ENCODE data around the gene HOXB8. TPM values are rescaled to one million over a fixed set of nuclear protein-coding genes. Genes with fewer than 3 reads are reported as not detected.

The HOXB8 gene
- total and polyA plus RNA-seq, 10 of the 15 experiments (the other 5 are each of a cell fraction or from before 2014, with no cell fraction given) = 0.21 TPM; not detected in 9

DNA sequence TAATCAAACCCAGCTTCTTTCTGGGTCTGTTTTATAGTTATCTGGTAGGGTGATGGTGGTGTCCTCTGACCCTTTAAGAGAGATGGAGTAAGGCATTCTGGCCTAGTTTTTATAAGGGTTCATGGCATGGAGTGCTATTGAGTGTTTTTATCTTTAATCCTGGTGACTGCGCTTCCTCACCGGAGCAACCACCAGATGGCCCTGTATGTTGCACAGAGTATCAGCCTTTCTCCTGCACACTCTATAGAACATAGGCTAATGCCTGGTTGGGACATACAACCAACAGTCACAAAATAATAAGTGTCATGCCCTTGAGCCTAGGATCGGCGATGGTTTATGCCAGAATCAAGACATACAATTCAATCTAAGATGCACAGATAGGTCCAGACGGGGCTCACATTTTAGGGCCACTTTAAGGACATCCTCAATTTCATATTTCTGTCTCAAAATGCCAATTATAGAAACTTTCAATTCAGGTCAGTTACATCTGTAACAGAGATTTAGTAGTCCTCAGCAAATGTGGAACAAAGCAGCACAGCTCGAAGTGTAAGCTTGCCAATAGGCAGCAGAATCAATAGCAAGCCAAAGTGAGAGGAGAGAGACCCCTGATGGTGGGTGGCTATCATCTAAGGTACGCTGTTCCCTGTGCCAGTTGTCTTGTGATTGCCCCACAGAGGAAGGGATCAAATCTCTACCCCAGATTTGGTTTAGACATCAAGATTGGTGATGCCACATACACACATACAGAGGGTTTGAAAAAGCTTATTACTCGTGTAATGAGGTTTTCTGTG is 48.2 kb upstream of the HOXB8 start:
- DNase-seq (ENCODE audit: low read depth, low spot score) (no peak), FAIRE-seq (no peak), ATAC-seq (no peak)
- in situ Hi-C loops (cut with MboI) (no loop called here), intact Hi-C loops (cut with micrococcal nuclease; ENCODE audit: unreplicated experiment) (no loop called here)
- Histone ChIP-seq H3K27me3 (replicated peaks in 1 of 2; ENCODE audit: control insufficient read depth in 2 of 2, insufficient read depth in 2 of 2, low read length in 1 of 2) (no peaks in the 10 kb centered on the region), H3K4me1 (ENCODE audit: control insufficient read depth, insufficient read depth, low read length) (no peaks in the 10 kb centered on the region), H3K9me3 (replicated peaks; ENCODE audit: control insufficient read depth, insufficient read depth, low read length) (no peaks in the 10 kb centered on the region; the same call in 2 of the 3 replicates), H3K4me2 (ENCODE audit: control insufficient read depth, insufficient read depth) (no peak overlapping the region), H3K36me3 (ENCODE audit: control insufficient read depth in 2 of 2, insufficient read depth in 2 of 2, low read length in 1 of 2) (no peaks in the 10 kb centered on the region), H3K9ac (ENCODE audit: control insufficient read depth, insufficient read depth, low read length) (no peak overlapping the region), H3K4me3 (no peak overlapping the region), H2AFZ (ENCODE audit: control insufficient read depth, low read depth, low read length) (no peak overlapping the region), H3K27ac (ENCODE audit: control insufficient read depth, insufficient read depth) (no peak overlapping the region), H3K79me2 (ENCODE audit: control insufficient read depth, insufficient read depth, low read length) (no peaks in the 10 kb centered on the region), H4K20me1 (ENCODE audit: control insufficient read depth, insufficient read depth) (no peaks in the 10 kb centered on the region)
- ChIA-PET CTCF (interaction anchor here (0.9 to 1.7 kb wide), 7 partner anchors 8 to 373 kb away, joined by 3 to 7 read pairs (median 3); no protein-coding TSS in a partner anchor), POLR2A (interaction anchor here (0.6 kb wide), 1 partner anchor 220 kb away, joined by 3 read pairs; no protein-coding TSS in a partner anchor), SMC1A (ENCODE audit: uncharacterized antibody, unreplicated experiment) (interaction anchor here (1.1 to 1.4 kb wide), 2 partner anchors 16 to 216 kb away, joined by 3 read pairs; no protein-coding TSS in a partner anchor), RAD21 (ENCODE audit: unreplicated experiment) (interaction anchor here (1.5 kb wide), 1 partner anchor 215 kb away, joined by 5 read pairs; no protein-coding TSS in a partner anchor)
- TF ChIP-seq CTCF (IDR thresholded peaks at IDR 0.05 in 2 of 3, conservative IDR thresholded peaks at IDR 0.05 in 1 of 3; ENCODE audit: control insufficient read depth in 2 of 3, extremely low read depth in 1 of 3, insufficient read depth in 1 of 3, low read depth in 3 of 3, low read length in 3 of 3) (peak in 1 of 3 experiments; percentile 3; a peak in 1 of 6 replicates), GABPA (IDR thresholded peaks at IDR 0.05; ENCODE audit: low read depth) (no peak)
- WGBS (ENCODE audit: insufficient coverage, insufficient replicate concordance, low lambda C conversion rate, missing lambda C conversion rate) = 57% methylated on average over 8 of the region's 8 CpGs
- no TSS peak for BruUV-seq (replicated peaks)

DNA sequence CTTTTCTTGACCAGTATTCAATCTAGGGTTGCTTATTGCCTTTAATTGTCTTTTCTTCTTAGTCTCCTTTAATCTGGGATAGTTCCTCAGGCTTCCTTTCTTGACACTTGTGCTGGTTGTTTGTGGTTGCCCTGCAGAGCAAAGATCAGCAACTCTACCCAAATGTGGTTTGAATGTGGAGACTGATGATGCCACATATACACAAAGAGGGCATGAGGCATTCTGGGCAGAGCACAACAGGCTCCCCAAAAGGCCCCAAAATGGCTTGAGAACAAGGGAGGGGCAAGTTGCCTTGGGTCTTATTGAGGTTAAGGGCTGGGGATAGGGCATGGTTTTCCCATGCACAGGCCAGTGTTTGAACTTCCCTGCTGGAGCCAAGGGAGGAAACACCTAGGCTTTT is 40.8 kb upstream of the HOXB8 start:
- no peak overlapping the region for H3K4me2 ChIP-seq (ENCODE audit: control insufficient read depth, insufficient read depth)
- no TSS peak for BruUV-seq (replicated peaks)
- ChIA-PET POLR2A (no interaction called here), CTCF (interaction anchor here (1.1 to 1.7 kb wide), 4 partner anchors 16 to 228 kb away, joined by 4 to 12 read pairs (median 8); no protein-coding TSS in a partner anchor), SMC1A (ENCODE audit: uncharacterized antibody, unreplicated experiment) (no interaction called here), RAD21 (ENCODE audit: unreplicated experiment) (no interaction called here)
- no peaks in the 10 kb centered on the region for H3K4me1 ChIP-seq (ENCODE audit: control insufficient read depth, insufficient read depth, low read length)
- no peak overlapping the region for H3K9ac ChIP-seq (ENCODE audit: control insufficient read depth, insufficient read depth, low read length)
- intact Hi-C loops (cut with micrococcal nuclease; ENCODE audit: unreplicated experiment) = no loop called here
- no peaks in the 10 kb centered on the region for H3K36me3 ChIP-seq (ENCODE audit: control insufficient read depth in 2 of 2, insufficient read depth in 2 of 2, low read length in 1 of 2)
- H3K4me3 ChIP-seq = no peak overlapping the region
- H3K27me3 ChIP-seq (replicated peaks in 1 of 2; ENCODE audit: control insufficient read depth in 2 of 2, insufficient read depth in 2 of 2, low read length in 1 of 2) = no peaks in the 10 kb centered on the region; a peak in 1 of 4 replicates
- in situ Hi-C loops (cut with MboI) = no loop called here
- no peak overlapping the region for H2AFZ ChIP-seq (ENCODE audit: control insufficient read depth, low read depth, low read length)
- H3K27ac ChIP-seq (ENCODE audit: control insufficient read depth, insufficient read depth) = no peak overlapping the region
- H4K20me1 ChIP-seq (ENCODE audit: control insufficient read depth, insufficient read depth) = no peaks in the 10 kb centered on the region
- no peak for FAIRE-seq
- H3K9me3 ChIP-seq (replicated peaks; ENCODE audit: control insufficient read depth, insufficient read depth, low read length) = no peaks in the 10 kb centered on the region; the same call in 2 of the 3 replicates
- ATAC-seq = no peak
- DNase-seq (ENCODE audit: low read depth, low spot score) = no peak
- no peaks in the 10 kb centered on the region for H3K79me2 ChIP-seq (ENCODE audit: control insufficient read depth, insufficient read depth, low read length)
- no peak for TF ChIP-seq POLR2AphosphoS5 (IDR thresholded peaks at IDR 0.05; ENCODE audit: low read length)
- TF ChIP-seq ZBED1 (IDR thresholded peaks at IDR 0.05; ENCODE audit: borderline replicate concordance) = no peak
- TF ChIP-seq, protein P1, sequence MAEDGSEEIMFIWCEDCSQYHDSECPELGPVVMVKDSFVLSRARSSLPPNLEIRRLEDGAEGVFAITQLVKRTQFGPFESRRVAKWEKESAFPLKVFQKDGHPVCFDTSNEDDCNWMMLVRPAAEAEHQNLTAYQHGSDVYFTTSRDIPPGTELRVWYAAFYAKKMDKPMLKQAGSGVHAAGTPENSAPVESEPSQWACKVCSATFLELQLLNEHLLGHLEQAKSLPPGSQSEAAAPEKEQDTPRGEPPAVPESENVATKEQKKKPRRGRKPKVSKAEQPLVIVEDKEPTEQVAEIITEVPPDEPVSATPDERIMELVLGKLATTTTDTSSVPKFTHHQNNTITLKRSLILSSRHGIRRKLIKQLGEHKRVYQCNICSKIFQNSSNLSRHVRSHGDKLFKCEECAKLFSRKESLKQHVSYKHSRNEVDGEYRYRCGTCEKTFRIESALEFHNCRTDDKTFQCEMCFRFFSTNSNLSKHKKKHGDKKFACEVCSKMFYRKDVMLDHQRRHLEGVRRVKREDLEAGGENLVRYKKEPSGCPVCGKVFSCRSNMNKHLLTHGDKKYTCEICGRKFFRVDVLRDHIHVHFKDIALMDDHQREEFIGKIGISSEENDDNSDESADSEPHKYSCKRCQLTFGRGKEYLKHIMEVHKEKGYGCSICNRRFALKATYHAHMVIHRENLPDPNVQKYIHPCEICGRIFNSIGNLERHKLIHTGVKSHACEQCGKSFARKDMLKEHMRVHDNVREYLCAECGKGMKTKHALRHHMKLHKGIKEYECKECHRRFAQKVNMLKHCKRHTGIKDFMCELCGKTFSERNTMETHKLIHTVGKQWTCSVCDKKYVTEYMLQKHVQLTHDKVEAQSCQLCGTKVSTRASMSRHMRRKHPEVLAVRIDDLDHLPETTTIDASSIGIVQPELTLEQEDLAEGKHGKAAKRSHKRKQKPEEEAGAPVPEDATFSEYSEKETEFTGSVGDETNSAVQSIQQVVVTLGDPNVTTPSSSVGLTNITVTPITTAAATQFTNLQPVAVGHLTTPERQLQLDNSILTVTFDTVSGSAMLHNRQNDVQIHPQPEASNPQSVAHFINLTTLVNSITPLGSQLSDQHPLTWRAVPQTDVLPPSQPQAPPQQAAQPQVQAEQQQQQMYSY (CRISPR knock-in tag; IDR thresholded peaks at IDR 0.05) = no peak
- TF ChIP-seq ELK1 (IDR thresholded peaks at IDR 0.05; ENCODE audit: low read depth, low read length) = no peak
- no peak for TF ChIP-seq FOXM1 (IDR thresholded peaks at IDR 0.05; ENCODE audit: low read depth, low read length)
- TF ChIP-seq IRF4 (IDR thresholded peaks at IDR 0.05; ENCODE audit: low read depth, low read length) = no peak
- no peak for TF ChIP-seq GATAD2B (conservative IDR thresholded peaks at IDR 0.05; ENCODE audit: low read depth)
